Ramos (cell line): ENCODE measurements around the gene ST6GALNAC3.
"Not testable (repeated sequence)": the region's sequence is repeated elsewhere in the genome, so short reads cannot be mapped to it uniquely, and the experiment has no call there.

Experiments used
- in situ Hi-C: fragments of 300-500 bp; cut with MboI; formaldehyde crosslinking; loops from one replicate; pipeline ENCODE4 v1.14.3; 2022; ENCODE audit warnings: low sequenced_read_pairs; ENCODE audit not compliant: unreplicated experiment

The ST6GALNAC3 gene

DNA sequence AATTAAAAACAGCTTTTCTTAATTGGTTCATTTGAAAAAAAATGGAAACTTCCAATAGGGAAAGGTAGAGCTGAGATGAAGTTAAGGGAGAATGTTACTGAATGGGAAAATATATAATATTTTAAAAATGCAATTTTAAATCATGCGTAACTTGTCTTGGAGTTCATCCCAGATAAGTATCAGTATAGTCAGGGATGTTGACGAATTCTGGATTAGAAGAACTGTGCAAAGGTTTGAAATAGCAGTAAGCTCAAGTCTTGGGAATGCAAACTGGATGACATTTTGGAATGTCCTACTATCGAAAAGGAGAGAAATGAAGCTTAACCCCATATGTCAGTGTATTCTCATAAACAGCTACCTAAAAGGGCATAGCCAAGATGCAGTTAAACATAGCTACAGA, 4.0 kb upstream of the ST6GALNAC3 start:
- in situ Hi-C loops: no loop called here

DNA sequence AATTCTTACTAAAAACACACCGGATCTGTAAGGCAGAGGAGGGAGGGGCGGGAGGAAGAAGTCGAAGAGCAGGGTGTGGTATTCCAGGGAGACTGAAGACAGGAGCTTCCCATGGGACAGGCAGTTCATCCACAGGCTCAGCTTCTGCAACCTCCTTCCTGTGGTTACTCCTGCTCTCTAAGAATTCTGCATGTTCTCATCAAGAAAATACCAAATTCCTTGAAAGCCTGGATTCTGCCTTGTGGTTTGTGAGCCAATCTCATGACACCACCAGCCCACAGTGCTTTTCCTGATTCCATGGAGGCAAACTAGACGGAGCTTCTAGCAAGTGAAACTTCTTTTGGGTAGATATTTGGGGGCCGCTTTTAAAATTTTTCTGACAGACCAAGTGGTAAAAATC, 1.1 kb upstream of the ST6GALNAC3 start:
- in situ Hi-C loops: no loop called here

DNA sequence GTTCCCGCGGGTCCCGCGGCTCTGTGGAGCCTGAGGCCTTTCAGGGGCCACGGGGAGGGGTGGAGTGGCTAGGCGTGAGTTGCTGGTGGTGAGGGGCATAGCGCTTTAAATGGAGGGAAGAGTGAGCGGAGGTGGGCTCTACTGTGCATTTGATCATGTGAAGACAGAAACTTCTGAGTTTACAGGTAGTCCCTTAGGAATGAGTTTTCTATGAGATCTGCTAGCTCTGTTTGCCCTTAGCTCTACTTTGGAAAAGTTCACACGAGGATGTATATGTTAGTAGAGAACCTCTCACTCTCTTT, 593 bp downstream of the ST6GALNAC3 start:
- in situ Hi-C loops: no loop called here

DNA sequence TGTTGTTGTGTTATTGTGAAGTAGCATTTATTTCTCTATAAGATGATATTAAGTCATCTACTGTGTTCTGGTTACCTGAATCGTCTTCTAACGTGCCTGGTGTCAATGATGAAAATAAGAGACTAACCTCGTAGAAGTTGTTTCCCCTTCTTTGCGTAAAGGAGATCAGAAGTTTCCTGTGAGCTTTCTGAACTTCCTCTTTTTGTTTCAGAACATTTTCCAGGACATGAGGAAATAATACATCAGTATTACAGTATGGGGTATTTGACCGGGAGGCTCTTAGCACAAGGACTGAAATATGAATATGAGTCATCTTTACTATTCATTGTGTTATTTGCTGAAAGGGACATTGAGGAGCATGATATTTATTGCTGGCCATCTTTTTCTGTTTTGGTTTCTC, 1.3 kb downstream of the ST6GALNAC3 start:
- in situ Hi-C loops: no loop called here

DNA sequence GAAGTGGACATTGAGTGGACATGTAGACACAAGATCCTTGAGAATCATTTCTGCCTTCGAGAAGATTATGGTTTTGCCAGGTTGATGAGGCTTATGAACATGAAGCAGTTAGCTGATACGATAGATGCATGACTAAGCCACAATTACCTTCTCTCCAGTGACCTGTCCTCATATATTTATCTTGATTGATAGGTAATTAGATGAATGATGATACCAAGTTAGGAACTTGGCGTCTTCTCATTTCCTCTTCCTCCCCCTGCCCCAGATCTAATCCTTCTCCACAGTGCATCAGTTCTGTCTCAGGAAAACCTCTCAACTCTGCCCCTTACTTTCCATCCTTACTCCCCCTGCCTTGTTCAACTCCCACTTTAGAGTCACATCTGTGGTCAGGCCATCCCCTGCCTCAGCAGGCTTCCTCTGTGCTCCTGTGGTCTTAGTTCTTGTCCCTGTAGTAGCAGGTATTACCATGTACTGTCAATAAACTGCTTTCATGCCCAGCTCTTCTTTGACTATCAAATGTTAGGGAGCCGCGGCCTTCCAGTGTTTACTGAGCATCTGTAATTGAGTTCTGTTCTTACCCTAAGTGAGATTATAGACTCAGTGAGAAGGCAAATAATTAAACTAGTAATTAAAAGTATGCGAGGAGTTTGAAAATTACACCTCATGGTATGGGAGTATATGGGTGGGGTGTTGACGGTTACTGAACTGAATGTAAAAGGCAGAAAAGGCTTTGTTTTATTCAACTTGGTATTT, 5.1 kb downstream of the ST6GALNAC3 start:
- in situ Hi-C loops: no loop called here

DNA sequence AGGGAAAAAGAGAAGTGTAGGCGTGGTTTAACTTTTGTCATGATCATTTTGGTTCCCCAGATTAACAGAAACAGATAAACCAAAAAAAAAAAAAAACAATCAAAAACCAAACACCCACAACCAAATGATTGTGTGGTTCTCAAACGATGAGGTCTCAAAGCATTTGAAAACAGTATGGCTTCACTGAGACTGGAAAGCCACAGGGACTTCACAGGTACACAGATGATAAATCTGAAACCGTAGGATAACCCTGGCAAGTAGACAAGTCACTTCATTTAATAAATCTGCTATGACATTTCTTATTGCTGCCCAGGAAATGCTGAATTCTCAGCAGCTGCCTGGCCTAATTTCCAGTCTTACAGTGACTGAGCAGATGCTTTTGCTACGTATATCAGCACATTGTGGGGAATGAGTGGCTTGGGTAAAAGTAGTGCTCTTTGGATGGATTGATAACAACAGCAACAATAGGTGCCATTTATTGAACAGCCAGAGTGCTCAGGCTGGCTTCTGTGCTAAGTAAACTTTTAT, 6.1 kb downstream of the ST6GALNAC3 start:
- in situ Hi-C loops: no loop called here

DNA sequence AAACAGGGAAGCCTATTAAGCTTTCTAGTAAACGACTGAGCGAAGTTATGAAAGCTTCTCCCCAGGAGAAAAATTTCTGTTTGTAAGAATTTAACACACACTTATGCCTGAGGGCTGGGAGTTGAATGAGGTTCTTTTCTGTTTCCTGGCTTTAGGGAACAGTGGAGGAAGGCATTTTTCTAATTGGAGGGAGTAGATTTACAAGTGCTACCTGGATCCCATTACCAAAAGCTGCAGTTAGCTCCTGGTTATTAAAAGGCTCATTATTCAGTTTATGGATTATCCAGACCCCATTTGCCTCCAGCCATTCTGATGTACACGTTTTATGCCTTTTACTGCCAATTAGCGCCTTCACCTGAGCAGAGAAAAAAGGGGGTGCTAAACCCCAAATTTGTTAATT, 7.5 kb downstream of the ST6GALNAC3 start:
- in situ Hi-C loops: no loop called here

DNA sequence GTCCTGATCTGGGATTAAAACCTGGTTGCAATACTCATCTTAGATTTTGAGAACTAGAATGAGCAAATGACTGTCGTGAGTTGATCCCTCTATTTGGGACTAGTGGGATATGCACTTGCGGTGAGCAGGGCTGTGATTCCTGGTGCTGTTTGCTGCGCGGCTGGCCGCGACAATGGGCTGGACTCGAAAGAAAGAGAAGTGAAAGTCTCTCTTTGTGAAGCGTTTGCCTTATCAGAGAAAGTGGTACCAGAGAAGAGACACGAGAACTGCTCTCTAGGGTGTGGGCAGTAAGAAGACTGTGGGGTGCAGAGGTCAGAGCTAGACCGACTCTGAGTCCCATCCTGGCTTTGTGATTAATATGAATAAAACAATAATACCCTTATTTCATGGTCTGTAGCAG, 8.6 kb downstream of the ST6GALNAC3 start:
- in situ Hi-C loops: no loop called here

DNA sequence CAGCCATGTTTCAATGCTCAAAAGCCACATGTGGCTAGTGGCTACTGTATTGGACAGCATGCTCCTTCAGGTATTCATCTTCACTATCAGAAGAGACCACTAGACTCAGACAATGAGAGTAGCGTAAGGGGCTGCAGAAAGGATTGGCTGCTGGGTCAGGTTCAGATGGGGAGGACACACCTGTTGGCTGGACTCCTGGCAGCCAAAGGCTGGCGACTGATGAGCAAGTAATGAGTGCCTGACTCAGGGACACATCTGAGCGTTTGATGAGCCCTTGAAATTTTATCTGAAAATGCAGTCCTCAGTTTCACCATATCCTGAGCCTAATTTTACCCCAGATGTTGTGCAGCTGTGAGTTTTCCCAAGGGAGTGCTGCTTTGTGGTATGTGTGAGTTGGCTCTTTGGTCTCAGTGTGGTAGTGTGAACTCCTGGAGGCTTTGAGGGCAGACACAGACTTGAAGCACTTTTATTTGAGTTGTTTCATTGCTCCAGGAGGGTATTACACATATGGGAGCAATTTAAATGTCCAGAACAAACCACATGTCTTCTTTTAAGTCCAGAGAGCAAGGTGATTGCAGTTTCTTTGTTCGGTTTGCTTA, 9.6 kb downstream of the ST6GALNAC3 start:
- in situ Hi-C loops: no loop called here

DNA sequence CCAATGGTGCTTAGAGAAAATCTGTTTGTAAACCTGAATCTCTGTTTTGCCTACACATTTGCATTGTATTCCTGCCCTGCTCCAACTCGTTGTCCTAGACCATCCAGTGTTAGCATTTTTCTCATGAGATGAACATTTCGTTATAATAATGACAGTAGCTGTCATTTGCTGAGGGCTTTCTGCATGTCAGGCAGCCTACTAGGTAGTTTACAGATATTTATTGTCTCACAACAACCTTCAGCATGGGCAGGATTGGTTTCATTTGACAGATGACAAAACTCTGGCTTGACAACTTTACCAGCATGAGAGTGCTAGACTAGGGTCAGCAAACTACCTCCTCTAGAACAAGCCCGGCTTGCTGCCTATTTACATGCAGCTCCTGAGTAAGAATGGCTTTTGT, 10.1 kb downstream of the ST6GALNAC3 start:
- in situ Hi-C loops: no loop called here

DNA sequence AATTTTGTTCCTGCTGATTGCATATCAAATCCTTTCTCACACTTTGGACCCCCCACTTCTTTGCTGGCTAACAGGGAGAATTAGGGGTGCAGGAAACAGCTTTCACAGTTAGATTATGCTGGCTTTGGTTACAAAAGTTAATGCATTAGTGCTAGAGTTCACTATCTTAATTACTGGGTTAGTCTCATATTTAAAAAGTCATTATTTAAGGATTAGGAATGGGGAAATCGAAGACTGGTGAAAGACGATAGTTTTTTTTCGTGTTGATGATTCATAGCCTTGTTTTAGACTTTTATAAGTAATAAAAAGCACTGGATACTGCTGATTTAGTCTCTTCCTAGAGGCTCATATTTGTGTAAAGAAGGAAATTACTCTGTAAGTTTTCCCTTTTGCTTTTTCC, 11.6 kb downstream of the ST6GALNAC3 start:
- in situ Hi-C loops: no loop called here

DNA sequence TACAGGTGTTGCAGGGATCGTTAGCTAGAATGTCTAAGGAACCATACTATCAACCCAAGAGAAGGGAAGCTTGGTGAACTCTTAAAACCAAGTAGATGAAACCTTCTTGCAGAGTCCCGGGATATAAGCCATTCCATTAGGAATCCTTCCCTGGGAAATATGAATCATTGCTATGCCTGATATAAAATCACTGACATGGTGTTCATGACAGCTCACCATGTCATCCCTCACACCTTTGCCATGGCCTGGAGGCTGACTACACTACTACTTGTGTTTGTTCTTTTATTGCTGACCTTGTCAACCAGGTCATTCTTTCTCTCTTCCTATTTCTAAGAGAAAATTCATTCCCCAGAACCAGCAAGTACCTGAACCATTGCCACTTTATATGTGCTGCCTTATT, 12.1 kb downstream of the ST6GALNAC3 start:
- in situ Hi-C loops: no loop called here

DNA sequence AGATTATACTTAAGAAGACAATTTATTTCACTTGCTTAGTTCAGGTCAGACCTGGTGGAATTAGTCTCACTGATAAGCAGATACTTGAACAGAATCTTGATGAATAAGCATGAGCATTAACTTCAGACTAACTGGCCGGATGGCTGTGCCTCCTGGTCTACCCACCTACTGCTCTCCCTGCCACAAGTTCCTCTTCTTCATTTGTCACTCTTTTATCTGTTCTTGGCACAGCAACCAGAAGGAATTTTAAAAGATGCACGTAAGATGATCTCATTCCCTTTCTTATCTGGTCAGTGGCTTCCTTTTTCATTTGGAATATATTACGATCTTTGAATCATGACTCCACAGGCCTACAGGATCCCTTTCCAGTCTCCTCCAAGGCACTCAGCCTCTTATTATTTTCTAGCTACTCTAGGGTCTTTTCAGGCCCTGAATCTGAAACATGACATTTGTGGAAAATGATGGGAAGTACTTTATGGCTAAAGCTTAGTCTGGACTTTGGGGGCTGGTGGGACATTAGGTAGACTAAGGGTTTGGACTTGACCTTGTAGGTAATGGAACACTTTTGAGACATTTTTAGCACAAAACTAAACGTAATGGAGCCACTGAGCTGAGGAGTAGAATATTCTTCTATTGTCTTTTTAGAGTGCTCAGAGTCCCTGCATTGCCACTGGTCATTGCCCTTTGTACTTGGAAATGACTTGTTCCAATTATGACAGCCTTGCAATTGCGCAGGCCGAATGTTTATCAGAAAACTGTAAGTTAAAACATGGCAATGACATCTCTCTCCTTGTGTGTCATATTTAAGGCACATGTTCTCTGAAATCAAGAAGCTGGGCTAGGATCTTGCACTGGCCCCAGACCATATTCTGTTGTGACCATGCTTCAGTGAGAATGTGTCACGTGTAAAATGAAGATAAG, 16.0 kb downstream of the ST6GALNAC3 start:
- in situ Hi-C loops: no loop called here

DNA sequence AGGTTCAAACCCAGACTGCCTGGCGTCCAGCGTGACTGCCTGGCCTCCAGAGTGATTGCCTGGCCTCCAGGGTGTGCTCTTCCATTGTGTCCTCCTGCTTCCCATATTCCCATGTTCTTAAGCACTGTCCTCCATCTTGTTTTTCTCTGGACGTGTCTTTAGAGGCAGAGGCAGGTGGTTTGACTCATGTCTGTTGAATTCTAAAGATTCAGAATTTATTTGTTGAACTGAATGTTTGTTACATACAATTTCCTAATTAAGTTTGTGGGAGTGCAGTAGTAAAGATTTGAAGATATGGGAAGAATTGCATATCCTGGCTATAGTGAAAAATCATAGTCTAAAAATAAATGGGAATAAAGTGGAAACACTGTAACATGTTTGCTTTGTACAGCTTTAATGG, 18.3 kb downstream of the ST6GALNAC3 start:
- in situ Hi-C loops: no loop called here

DNA sequence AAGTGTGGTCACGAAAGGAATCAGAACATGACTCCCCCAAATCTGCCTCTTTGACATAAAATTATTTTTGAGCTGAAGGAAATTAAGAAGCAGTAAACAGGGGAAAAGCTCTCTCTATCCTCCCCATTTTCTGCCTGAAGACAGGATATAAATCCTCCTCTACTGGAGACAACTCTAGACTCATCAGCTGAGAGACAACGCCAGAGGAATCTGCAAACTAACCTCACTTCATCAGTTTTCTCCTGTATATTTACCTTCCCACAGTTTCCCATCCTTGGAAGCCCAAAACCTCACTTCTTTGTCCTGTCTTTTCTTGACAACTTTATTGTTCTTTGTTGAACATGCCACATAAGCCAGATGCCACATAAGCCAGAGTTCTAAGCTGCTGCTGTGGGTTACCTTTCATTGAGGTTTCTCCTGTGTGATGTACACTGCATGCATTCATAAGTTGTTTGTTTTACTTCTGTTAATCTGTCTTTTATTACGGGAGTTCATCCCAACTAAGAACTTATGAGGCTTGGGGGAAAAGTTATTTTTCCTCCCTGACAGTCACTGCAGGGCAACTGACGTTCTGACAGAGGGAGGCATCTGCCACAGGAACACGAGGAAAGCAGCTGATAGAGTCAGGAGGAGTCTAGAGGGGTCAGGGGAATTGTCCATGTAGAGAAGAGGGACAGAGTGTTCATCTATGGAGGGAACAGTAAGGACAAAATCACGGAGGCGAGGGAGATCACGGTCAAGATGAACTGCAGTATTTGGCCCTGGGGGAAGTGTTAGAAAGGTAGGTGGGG, 19.2 kb downstream of the ST6GALNAC3 start:
- in situ Hi-C loops: no loop called here

DNA sequence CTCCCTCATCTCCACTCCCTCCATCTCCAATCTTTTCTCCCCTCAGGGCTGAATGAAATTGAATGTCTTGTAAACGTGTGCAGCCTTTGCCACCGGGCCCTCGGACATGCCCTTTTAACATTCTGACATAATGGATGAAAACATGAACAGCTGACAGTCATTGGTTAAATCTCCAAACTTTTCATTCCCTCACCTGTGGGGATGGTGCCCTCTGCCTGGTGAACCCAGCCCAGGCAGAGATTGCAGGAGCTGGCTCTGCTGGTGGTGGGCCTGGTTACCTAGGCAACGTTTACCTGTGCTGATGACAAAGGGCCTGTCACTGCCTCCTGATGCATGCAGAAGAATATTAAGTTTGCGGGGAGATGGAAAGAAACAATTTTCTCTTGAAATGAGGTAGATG, 21.3 kb downstream of the ST6GALNAC3 start:
- in situ Hi-C loops: no loop called here

DNA sequence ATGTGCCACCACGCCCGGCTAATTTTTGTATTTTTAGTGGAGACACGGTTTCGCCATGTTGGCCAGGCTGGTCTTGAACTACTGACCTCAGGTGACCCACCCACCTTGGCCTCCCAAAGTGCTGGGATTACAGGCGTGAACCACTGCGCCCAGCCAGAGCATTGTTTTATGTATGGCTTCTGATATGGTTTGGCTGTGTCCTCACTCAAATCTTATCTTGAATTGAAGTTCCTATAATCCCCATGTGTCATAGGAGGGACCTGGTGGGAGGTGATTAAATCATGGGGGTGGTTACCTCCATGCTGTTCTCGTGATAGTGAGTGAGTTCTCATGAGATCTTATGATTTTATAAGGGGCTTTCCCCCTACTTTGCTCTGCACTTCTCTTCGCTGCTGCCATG, 22.5 kb downstream of the ST6GALNAC3 start:
- in situ Hi-C loops: not testable (repeated sequence)

DNA sequence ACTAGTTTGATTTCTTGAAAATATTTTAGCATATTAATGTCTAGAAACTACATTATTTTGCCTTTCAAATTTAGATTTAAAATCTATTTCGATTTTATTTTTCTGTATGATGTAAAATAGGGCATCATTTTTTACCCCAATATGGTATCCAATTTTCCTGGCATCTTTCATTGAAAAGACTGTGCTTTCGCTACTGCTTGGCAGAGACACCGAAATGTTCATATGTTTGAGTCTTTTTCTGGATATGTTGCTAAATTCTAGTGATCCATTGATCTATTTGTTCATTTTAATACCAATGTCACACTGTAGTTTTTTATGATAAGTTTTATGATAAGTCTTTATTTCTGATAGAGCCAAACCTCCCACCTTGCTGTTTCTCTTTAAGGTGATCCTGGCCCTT, 24.3 kb downstream of the ST6GALNAC3 start:
- in situ Hi-C loops: no loop called here

DNA sequence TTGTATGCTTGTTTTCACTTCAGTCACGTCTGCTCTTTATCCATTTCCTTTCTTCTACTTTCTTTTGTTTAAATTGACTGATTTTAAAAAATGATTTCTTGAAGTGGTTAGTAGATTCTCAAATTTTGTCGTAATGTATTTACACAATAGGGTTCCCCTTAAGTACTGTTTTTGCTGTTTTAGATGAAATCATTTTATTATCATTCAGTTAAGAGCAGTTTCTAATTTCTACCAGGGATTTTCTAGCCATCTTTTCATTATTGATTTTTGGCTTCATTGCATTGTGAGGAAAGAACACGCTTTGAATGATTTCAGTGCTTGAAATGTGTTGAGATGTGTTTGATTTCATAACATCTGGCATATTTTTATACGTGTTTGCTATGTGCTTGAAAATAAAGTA, 27.0 kb downstream of the ST6GALNAC3 start:
- in situ Hi-C loops: no loop called here

DNA sequence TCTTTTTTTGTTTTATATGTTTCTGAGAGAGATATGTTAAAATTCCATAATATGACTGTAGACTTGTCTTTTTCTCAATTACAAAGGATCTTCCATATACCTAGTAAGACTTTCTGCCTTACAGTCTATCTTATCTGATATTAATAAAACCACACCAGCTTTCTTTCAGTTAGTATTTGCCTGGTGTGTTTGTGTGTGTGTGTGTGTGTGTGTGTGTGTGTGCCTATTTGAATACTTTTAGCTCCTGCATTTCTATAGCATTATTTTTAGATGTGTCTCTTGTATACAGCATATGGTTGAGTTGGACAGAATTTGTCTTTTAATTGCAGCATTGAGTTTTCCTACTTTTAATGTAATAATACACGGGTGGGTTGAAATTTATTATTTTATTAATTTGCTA, 27.5 kb downstream of the ST6GALNAC3 start:
- in situ Hi-C loops: no loop called here
